Fibroblast of lung (primary cell): ENCODE data around the gene ABR. TPM values are rescaled to one million over a fixed set of nuclear protein-coding genes. Genes with fewer than 3 reads are reported as not detected.

Experiments
- DNase-seq, 2 donors: peaks; one replicate each; pipeline versions ENCODE4 v3.0.0 to v3.0.0-alpha.2; 2010; ENCODE audit warnings: low read depth in 2 of 2
- H2AFZ ChIP-seq: 2 replicates; pipeline ENCODE4 v1.5.1; 2012; ENCODE audit warnings: low read length, control low read depth, inconsistent platforms
- H3K27ac ChIP-seq: 2 replicates; pipeline ENCODE4 v1.5.1; 2011; ENCODE audit warnings: low read length, control low read depth; ENCODE audit not compliant: insufficient read depth
- H3K27me3 ChIP-seq: 2 replicates; pipeline ENCODE4 v1.5.1; 2011; ENCODE audit warnings: mild to moderate bottlenecking, low read length; ENCODE audit not compliant: control insufficient read depth, insufficient read depth
- H3K36me3 ChIP-seq: 2 replicates; pipeline ENCODE4 v1.5.1; 2011; ENCODE audit warnings: low read length; ENCODE audit not compliant: control insufficient read depth, insufficient read depth
- H3K4me1 ChIP-seq: 2 replicates; pipeline ENCODE4 v1.5.1; 2011; ENCODE audit warnings: low read length; ENCODE audit not compliant: control insufficient read depth, insufficient read depth; ENCODE audit errors: extremely low read depth
- H3K4me2 ChIP-seq: 2 replicates; pipeline ENCODE4 v1.5.1; 2011; ENCODE audit warnings: low read length, control low read depth; ENCODE audit not compliant: insufficient read depth; ENCODE audit errors: extremely low read depth
- H3K4me3 ChIP-seq, 4 experiments: fragments of 200-600 bp in 1 of 4; sonication (generic) in 1 of 4; replicated peaks in 1 of 4; 2 replicates each; pipeline ENCODE4 v1.5.1; 2011 to 2016; ENCODE audit warnings: low read length in 4 of 4, low read depth in 3 of 4, mild to moderate bottlenecking in 3 of 4, control low read depth in 2 of 4, inconsistent platforms in 1 of 4, mixed read lengths in 1 of 4; ENCODE audit not compliant: insufficient read depth in 1 of 4; ENCODE audit errors: control extremely low read depth in 1 of 4
- H3K79me2 ChIP-seq: 2 replicates; pipeline ENCODE4 v1.5.1; 2012; ENCODE audit warnings: mild to moderate bottlenecking, low read length, inconsistent platforms; ENCODE audit not compliant: control insufficient read depth, insufficient read depth
- H3K9ac ChIP-seq: 2 replicates; pipeline ENCODE4 v1.5.1; 2011; ENCODE audit warnings: mild to moderate bottlenecking, low read length, control low read depth; ENCODE audit not compliant: insufficient read depth
- H3K9me3 ChIP-seq: 2 replicates; pipeline ENCODE4 v1.5.1; 2012; ENCODE audit warnings: low read depth, low read length; ENCODE audit not compliant: control insufficient read depth, insufficient read depth
- H4K20me1 ChIP-seq: 2 replicates; pipeline ENCODE4 v1.5.1; 2011; ENCODE audit warnings: low read length; ENCODE audit not compliant: control insufficient read depth, insufficient read depth; ENCODE audit errors: extremely low read depth
- EZH2 ChIP-seq: IDR thresholded peaks from 2 replicates; pipeline ENCODE4 v1.5.1; 2012; ENCODE audit warnings: low read length, control low read depth, mild to moderate bottlenecking; ENCODE audit errors: missing control alignments
- polyA plus RNA-seq, 2 donors: library from polyadenylated mRNA; depleted of rRNA in 1 of 2; stranded (reverse) in 1 of 2; unstranded in 1 of 2; fragments of >200 nt; gene quantifications; 2 replicates each; pipeline ENCODE4 v1.2.1, GENCODE V29; 2011 to 2012; ENCODE audit warnings: missing spikeins in 1 of 2
- total RNA-seq: library from RNA; depleted of rRNA; stranded (reverse); fragments of >200 nt; gene quantifications from 2 replicates; pipeline ENCODE4 v1.2.1, GENCODE V29; 2014
- TF ChIP-seq, protein P1 (sequence below), 2 donors: IDR thresholded peaks in 1 of 2; conservative IDR thresholded peaks in 1 of 2; 1 replicate in 1 of 2; 2 replicates in 1 of 2; pipeline ENCODE4 v1.5.1; 2011 to 2012; ENCODE audit warnings: low read length in 2 of 2, control low read depth in 1 of 2, inconsistent platforms in 1 of 2, low read depth in 1 of 2, mild to moderate bottlenecking in 1 of 2

The ABR gene
- total and polyA plus RNA-seq, 2 donors (not counting 1 experiment from before 2014, with no cell fraction given): 43.7 to 84.7 TPM

DNA sequence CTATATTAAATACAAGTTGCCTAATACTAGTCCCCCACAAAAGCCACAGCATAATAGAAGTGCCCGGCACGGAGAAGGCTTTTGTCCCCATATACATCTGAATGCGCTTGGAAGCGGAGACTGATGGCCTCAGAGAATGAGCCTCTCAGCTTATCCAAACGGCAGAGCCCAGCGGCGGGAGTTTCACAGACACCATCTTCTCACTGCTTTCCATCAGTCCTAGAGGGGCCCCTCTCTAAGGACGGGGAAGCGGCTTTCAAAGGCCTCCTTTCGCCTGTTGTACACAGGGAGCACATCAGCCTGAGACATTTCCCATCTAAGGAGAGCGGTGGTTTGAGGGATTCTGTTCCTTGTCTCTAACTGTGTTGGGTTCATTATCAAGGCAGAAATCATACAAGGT is 217.1 kb downstream of the ABR start:
- Histone ChIP-seq H3K9me3 (no peaks in the 10 kb centered on the region), H3K27me3 (no peaks in the 10 kb centered on the region), H4K20me1 (no peaks in the 10 kb centered on the region), H3K4me2 (no peak overlapping the region), H2AFZ (no peak overlapping the region), H3K4me1 (peaks cover 2% of the 10 kb centered on the region), H3K79me2 (peaks cover 14% of the 10 kb centered on the region), H3K27ac (no peak overlapping the region), H3K9ac (no peak overlapping the region), H3K36me3 (peaks cover 2% of the 10 kb centered on the region), H3K4me3 (no peak overlapping the region)
- DNase-seq: no peak
- no peak for TF ChIP-seq EZH2
- TF ChIP-seq, protein P1, sequence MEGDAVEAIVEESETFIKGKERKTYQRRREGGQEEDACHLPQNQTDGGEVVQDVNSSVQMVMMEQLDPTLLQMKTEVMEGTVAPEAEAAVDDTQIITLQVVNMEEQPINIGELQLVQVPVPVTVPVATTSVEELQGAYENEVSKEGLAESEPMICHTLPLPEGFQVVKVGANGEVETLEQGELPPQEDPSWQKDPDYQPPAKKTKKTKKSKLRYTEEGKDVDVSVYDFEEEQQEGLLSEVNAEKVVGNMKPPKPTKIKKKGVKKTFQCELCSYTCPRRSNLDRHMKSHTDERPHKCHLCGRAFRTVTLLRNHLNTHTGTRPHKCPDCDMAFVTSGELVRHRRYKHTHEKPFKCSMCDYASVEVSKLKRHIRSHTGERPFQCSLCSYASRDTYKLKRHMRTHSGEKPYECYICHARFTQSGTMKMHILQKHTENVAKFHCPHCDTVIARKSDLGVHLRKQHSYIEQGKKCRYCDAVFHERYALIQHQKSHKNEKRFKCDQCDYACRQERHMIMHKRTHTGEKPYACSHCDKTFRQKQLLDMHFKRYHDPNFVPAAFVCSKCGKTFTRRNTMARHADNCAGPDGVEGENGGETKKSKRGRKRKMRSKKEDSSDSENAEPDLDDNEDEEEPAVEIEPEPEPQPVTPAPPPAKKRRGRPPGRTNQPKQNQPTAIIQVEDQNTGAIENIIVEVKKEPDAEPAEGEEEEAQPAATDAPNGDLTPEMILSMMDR (conservative IDR thresholded peaks at IDR 0.05 in 1 of 2, IDR thresholded peaks at IDR 0.05 in 1 of 2; ENCODE audit: low read depth in 1 of 2, low read length in 2 of 2): no peak

DNA sequence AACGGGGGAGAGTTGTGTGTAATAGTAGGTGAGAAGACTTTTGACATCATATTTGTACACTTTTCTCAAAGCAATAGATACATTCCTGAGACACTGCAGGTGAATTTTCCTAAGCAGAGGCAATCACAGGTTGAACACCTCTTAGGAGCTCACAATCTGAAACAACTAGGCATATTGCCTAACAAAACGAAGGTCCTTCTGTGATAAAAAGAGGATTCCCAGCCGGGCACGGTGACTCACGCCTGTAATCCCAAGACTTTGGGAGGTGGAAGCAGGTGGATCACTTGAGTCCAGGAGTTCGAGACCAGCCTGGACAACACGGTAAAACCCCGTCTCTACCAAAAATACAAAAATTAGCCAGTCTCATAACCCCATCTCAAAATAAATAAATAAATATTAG is 217.6 kb downstream of the ABR start:
- H4K20me1 ChIP-seq: no peaks in the 10 kb centered on the region
- peaks cover 11% of the 10 kb centered on the region for H3K79me2 ChIP-seq
- no peak overlapping the region for H3K4me2 ChIP-seq
- no peak overlapping the region for H3K4me3 ChIP-seq
- no peak overlapping the region for H2AFZ ChIP-seq
- no peak overlapping the region for H3K27ac ChIP-seq
- TF ChIP-seq EZH2: no peak
- TF ChIP-seq, protein P1 (conservative IDR thresholded peaks at IDR 0.05 in 1 of 2, IDR thresholded peaks at IDR 0.05 in 1 of 2; ENCODE audit: low read depth in 1 of 2, low read length in 2 of 2): no peak
- DNase-seq: no peak
- no peaks in the 10 kb centered on the region for H3K9me3 ChIP-seq
- no peaks in the 10 kb centered on the region for H3K27me3 ChIP-seq
- H3K36me3 ChIP-seq: peaks cover 2% of the 10 kb centered on the region
- H3K4me1 ChIP-seq: peaks cover 2% of the 10 kb centered on the region
- H3K9ac ChIP-seq: no peak overlapping the region

DNA sequence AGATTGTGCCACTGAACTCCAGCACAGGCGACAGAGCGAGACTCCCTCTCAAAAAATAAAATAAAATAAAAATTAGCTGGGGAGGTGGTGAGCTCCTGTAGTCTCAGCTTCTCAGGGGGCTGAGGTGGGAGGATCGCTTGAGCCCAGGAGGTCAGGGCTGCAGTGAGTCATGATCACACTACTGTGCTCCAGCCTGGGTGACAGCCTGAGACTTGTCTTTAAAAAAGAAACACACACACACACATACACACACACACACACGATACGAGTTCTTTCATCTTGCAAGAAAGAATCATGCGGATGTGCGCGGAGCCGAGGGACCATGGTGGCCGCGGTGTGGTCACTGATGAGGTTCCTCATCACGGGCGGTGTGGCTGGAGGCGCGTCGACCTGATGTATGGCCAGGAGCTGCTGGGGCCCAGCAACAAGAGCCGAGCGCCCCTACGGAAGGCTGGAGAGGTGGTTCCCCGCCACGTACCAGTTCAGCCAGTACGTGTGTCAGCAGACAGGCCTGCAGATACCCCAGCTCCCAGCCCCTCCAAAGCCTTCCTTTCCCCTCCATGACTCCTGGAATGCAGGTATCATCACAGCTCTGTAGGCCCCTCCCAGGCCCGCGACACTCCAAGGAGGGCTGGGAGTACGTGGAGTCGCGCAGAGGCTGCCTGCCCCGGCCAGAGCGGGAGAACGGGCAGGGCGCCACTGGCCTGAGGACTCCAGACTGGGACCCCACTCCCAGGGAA is 220.9 kb downstream of the ABR start:
- H2AFZ ChIP-seq: no peak overlapping the region
- H3K4me1 ChIP-seq: peaks cover 7% of the 10 kb centered on the region
- no peak for TF ChIP-seq EZH2
- TF ChIP-seq, protein P1 (conservative IDR thresholded peaks at IDR 0.05 in 1 of 2, IDR thresholded peaks at IDR 0.05 in 1 of 2; ENCODE audit: low read depth in 1 of 2, low read length in 2 of 2): no peak
- H3K27me3 ChIP-seq: no peaks in the 10 kb centered on the region
- H3K36me3 ChIP-seq: peaks cover 2% of the 10 kb centered on the region
- peak in 1 of 2 donors; percentile 37 for DNase-seq
- no peak overlapping the region for H3K9ac ChIP-seq
- H4K20me1 ChIP-seq: no peaks in the 10 kb centered on the region
- no peak overlapping the region for H3K27ac ChIP-seq
- H3K4me2 ChIP-seq: no peak overlapping the region
- peaks cover 5% of the 10 kb centered on the region for H3K79me2 ChIP-seq
- H3K4me3 ChIP-seq: no peak overlapping the region
- H3K9me3 ChIP-seq: no peaks in the 10 kb centered on the region
